ENCODE measurements around the gene POU2AF2. TPM values are rescaled to one million over a fixed set of nuclear protein-coding genes. Genes with fewer than 3 reads are reported as not detected.
"Not testable (repeated sequence)": the region's sequence is repeated elsewhere in the genome, so short reads cannot be mapped to it uniquely, and the experiment has no call there.

POU2AF2 gene
- total RNA-seq, 4 donors from 2014 or later = 0.36 to 0.86 (median 0.51) TPM; not detected in 1

- ATAC-seq = no peak
- Histone ChIP-seq H3K27ac (no peak overlapping the region), H3K9me3 (no peaks in the 10 kb centered on the region), H3K36me3 (no peaks in the 10 kb centered on the region), H3K4me3 (no peak overlapping the region), H3K27me3 (peaks cover 0 to 3% (median 0%) of the 10 kb centered on the region in 3 donors), H3K4me1 (no peaks in the 10 kb centered on the region)
- in situ Hi-C loops (cut with MboI; ENCODE audit: low sequenced_read_pairs in 4 of 4) (no loop called here), intact Hi-C loops (cut with DNase I; ENCODE audit: low total_unique reads) (no loop called here)
- TF ChIP-seq POLR2A (IDR thresholded peaks at IDR 0.05) = no peak
- TF ChIP-seq CTCF (IDR thresholded peaks at IDR 0.05 in 4 of 5, conservative IDR thresholded peaks at IDR 0.05 in 1 of 5) = no peak
- DNase-seq = no peak
Observed at GRCh38 chr11:111220721-111221120, 24.8 kb upstream of the POU2AF2 start.

GRCh38 chr11:111221208-111221607, 24.3 kb upstream of the POU2AF2 start:
- intact Hi-C loops (cut with DNase I; ENCODE audit: low total_unique reads) = no loop called here
- Histone ChIP-seq H3K4me3 (no peak overlapping the region), H3K4me1 (no peaks in the 10 kb centered on the region), H3K36me3 (no peaks in the 10 kb centered on the region), H3K9me3 (no peaks in the 10 kb centered on the region), H3K27me3 (peaks cover 0 to 3% (median 0%) of the 10 kb centered on the region in 3 donors), H3K27ac (no peak overlapping the region)
- in situ Hi-C loops (cut with MboI; ENCODE audit: low sequenced_read_pairs in 4 of 4) = no loop called here
- TF ChIP-seq CTCF (IDR thresholded peaks at IDR 0.05 in 4 of 5, conservative IDR thresholded peaks at IDR 0.05 in 1 of 5) (no peak), POLR2A (IDR thresholded peaks at IDR 0.05) (no peak)
- ATAC-seq (no peak), DNase-seq (no peak)

DNA sequence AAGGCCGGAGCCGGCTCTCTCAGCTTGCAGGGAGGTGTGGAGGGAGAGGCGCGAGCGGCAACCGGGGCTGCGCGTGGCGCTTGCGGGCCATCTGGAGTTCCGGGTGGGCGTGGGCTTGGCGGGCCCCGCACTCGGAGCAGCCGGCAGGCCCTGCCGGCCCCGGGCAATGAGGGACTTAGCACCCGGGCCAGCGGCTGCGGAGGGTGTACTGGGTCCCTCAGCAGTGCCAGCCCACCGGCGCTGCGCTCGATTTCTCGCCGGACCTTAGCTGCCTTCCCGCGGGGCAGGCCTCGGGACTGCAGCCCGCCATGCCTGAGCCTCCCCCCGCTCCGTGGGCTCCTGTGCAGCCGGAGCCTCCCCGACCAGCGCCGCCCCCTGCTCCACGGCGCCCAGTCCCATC, 23.6 kb upstream of the POU2AF2 start:
- H3K4me3 ChIP-seq; DNase-seq; H3K36me3 ChIP-seq; H3K9me3 ChIP-seq; intact Hi-C loops (cut with DNase I; ENCODE audit: low total_unique reads); in situ Hi-C loops (cut with MboI; ENCODE audit: low sequenced_read_pairs in 4 of 4); H3K27me3 ChIP-seq; H3K27ac ChIP-seq; H3K4me1 ChIP-seq; ATAC-seq: not testable (repeated sequence)

DNA sequence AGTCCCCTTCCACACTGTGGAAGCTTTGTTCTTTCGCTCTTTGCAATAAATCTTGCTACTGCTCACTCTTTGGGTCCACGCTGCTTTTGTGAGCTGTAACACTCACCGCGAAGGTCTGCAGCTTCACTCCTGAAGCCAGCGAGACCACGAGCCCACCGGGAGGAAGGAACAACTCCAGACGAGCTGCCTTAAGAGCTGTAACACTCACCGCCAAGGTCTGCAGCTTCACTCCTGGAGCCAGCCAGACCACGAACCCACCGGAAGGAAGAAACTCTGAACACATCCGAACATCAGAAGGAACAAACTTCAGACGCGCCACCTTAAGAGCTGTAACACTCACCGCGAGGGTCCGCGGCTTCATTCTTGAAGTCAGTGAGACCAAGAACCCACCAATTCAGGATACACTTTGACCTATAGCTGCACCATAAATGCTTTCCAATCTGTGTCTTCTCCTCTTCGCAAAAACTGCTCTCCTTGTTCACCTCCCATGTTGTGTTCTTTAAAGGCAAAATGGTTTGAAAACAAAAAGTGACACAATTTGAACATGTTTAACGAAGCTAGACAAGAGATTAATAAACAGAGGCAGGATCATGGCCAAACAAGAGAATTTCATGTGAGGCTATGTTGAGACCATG, 22.6 kb upstream of the POU2AF2 start:
- ATAC-seq; in situ Hi-C loops (cut with MboI; ENCODE audit: low sequenced_read_pairs in 4 of 4); H3K4me3 ChIP-seq; H3K27ac ChIP-seq; H3K9me3 ChIP-seq; intact Hi-C loops (cut with DNase I; ENCODE audit: low total_unique reads); H3K36me3 ChIP-seq; H3K27me3 ChIP-seq; DNase-seq; H3K4me1 ChIP-seq: not testable (repeated sequence)

GRCh38 chr11:111225881-111226280, 19.6 kb upstream of the POU2AF2 start:
- no peaks in the 10 kb centered on the region for H3K4me1 ChIP-seq
- H3K36me3 ChIP-seq = no peaks in the 10 kb centered on the region
- H3K4me3 ChIP-seq = no peak overlapping the region
- TF ChIP-seq CTCF (IDR thresholded peaks at IDR 0.05 in 4 of 5, conservative IDR thresholded peaks at IDR 0.05 in 1 of 5) (no peak), POLR2A (IDR thresholded peaks at IDR 0.05) (no peak)
- H3K9me3 ChIP-seq = no peaks in the 10 kb centered on the region
- no peak overlapping the region for H3K27ac ChIP-seq
- no peak for ATAC-seq
- in situ Hi-C loops (cut with MboI; ENCODE audit: low sequenced_read_pairs in 4 of 4) (loop anchor here in 2 of 4 donors (25.0 kb wide), 3 partner anchors 764 to 1039 kb away; no protein-coding TSS in a partner anchor), intact Hi-C loops (cut with DNase I; ENCODE audit: low total_unique reads) (no loop called here)
- H3K27me3 ChIP-seq = peaks cover 0 to 3% (median 0%) of the 10 kb centered on the region in 3 donors
- no peak for DNase-seq

Measured in gastrocnemius medialis (tissue), 4 donors.